HG02973 (cell line): Measurements from ENCODE around the gene AOPEP.

ENCODE experiments used
- ATAC-seq: cut with Tn5 transposase; IDR thresholded peaks from one replicate; pipeline ENCODE4 v1.9.1; 2021; ENCODE audit warnings: moderate library complexity; ENCODE audit not compliant: unreplicated experiment

Gene AOPEP

GRCh38 chr9:95103281-95103771, 376.8 kb downstream of the AOPEP start:
- no peak for ATAC-seq

GRCh38 chr9:95103871-95104580, 377.5 kb downstream of the AOPEP start:
- no peak for ATAC-seq

GRCh38 chr9:95104581-95104960, 378.1 kb downstream of the AOPEP start:
- ATAC-seq, result no peak

GRCh38 chr9:95104980-95105379, 378.5 kb downstream of the AOPEP start:
- ATAC-seq, result no peak

GRCh38 chr9:95105519-95106287, 379.2 kb downstream of the AOPEP start:
- ATAC-seq, result no peak

- ATAC-seq, result no peak
These were observed 380.7 kb downstream of the AOPEP start for GRCh38 chr9:95107001-95107749.

GRCh38 chr9:95107976-95108375, 381.5 kb downstream of the AOPEP start:
- no peak for ATAC-seq

- ATAC-seq, result no peak
These were observed 382.3 kb downstream of the AOPEP start for GRCh38 chr9:95108777-95109176.

- no peak for ATAC-seq
These were observed 383.0 kb downstream of the AOPEP start for GRCh38 chr9:95109456-95109855.

- no peak for ATAC-seq
These were observed 384.5 kb downstream of the AOPEP start for GRCh38 chr9:95110921-95111525.

GRCh38 chr9:95111716-95112115, 385.2 kb downstream of the AOPEP start:
- no peak for ATAC-seq

GRCh38 chr9:95112436-95113280, 386.2 kb downstream of the AOPEP start:
- no peak for ATAC-seq

GRCh38 chr9:95115104-95115503, 388.6 kb downstream of the AOPEP start:
- ATAC-seq, result no peak

GRCh38 chr9:95116002-95116807, 389.7 kb downstream of the AOPEP start:
- ATAC-seq, result no peak

- no peak for ATAC-seq
These were observed 390.3 kb downstream of the AOPEP start for GRCh38 chr9:95116808-95117204.

- no peak for ATAC-seq
These were observed 392.1 kb downstream of the AOPEP start for GRCh38 chr9:95118596-95118995.

GRCh38 chr9:95120781-95121370, 394.4 kb downstream of the AOPEP start:
- ATAC-seq, result no peak

- ATAC-seq, result no peak
These were observed 398.3 kb downstream of the AOPEP start for GRCh38 chr9:95124582-95125367.
